ENCODE measurements around the gene TEAD1. TPM values are rescaled to one million over a fixed set of nuclear protein-coding genes. Genes with fewer than 3 reads are reported as not detected.

Gene TEAD1
- total RNA-seq, 4 donors from 2014 or later = 46.4 to 214 (median 61.2) TPM

DNA sequence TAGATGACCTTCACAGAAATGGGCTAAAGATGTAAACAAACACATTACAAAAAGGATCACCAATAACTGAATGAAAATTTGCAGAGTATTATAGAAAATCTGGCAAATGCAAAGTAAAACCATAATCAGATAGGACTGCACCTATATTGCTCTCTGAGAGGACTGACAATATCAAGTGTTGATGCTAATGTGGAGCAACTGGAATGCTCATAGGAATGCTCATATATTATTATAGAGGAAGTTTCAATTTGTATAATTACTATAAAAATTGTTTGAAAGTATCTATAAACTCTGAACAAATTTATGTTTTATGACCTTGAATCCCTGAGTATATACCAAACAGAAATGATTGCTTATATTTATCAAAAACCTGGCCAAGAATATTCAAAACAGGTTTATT lies 18.4 kb upstream of the TEAD1 start:
- no peak overlapping the region for H3K27ac ChIP-seq
- no peaks in the 10 kb centered on the region for H3K27me3 ChIP-seq
- no peak for TF ChIP-seq POLR2AphosphoS5 (IDR thresholded peaks at IDR 0.05)
- no peak for TF ChIP-seq EP300 (IDR thresholded peaks at IDR 0.05; ENCODE audit: low read depth)
- TF ChIP-seq, protein P1, sequence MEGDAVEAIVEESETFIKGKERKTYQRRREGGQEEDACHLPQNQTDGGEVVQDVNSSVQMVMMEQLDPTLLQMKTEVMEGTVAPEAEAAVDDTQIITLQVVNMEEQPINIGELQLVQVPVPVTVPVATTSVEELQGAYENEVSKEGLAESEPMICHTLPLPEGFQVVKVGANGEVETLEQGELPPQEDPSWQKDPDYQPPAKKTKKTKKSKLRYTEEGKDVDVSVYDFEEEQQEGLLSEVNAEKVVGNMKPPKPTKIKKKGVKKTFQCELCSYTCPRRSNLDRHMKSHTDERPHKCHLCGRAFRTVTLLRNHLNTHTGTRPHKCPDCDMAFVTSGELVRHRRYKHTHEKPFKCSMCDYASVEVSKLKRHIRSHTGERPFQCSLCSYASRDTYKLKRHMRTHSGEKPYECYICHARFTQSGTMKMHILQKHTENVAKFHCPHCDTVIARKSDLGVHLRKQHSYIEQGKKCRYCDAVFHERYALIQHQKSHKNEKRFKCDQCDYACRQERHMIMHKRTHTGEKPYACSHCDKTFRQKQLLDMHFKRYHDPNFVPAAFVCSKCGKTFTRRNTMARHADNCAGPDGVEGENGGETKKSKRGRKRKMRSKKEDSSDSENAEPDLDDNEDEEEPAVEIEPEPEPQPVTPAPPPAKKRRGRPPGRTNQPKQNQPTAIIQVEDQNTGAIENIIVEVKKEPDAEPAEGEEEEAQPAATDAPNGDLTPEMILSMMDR (IDR thresholded peaks at IDR 0.05) = no peak
- TF ChIP-seq POLR2A (IDR thresholded peaks at IDR 0.05) = no peak
- no peak overlapping the region for H3K4me3 ChIP-seq
- intact Hi-C loops (cut with DNase I; ENCODE audit: low total_unique reads) = no loop called here
- H3K4me1 ChIP-seq = no peaks in the 10 kb centered on the region
- no peak for DNase-seq
- no peaks in the 10 kb centered on the region for H3K36me3 ChIP-seq
- in situ Hi-C loops (cut with MboI; ENCODE audit: low pct_ligation_motif_present in 1 of 4, low pct_unique_long_range_greater_than_20kb in 1 of 4, low sequenced_read_pairs in 3 of 4) = loop anchor here in 1 of 4 donors (25.0 kb wide), 1 partner anchor 231 kb away; no protein-coding TSS in a partner anchor
- peaks cover 4 to 5% of the 10 kb centered on the region in 2 donors for H3K9me3 ChIP-seq

DNA sequence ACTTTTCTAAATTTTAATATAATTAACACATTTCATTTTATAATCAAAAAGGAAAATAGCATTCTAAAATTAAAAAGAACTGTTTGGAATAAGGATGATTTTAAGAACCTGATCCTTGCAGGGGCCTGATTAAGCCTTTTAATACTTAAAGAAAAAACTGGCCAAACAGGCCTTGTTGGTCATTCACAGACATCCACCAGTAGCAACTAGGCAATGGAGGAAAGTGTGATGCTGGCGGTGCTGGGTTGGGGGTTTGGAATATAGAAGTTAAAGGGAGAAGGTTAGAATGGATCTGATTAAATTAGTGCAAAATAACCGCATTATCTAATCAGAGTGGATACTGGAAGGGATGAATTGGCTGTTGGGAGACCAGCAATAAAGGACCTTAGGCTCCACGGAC lies 16.9 kb upstream of the TEAD1 start:
- in situ Hi-C loops (cut with MboI; ENCODE audit: low pct_ligation_motif_present in 1 of 4, low pct_unique_long_range_greater_than_20kb in 1 of 4, low sequenced_read_pairs in 3 of 4) = loop anchor here in 1 of 4 donors (25.0 kb wide), 1 partner anchor 230 kb away; no protein-coding TSS in a partner anchor
- intact Hi-C loops (cut with DNase I; ENCODE audit: low total_unique reads) = no loop called here
- TF ChIP-seq POLR2A (IDR thresholded peaks at IDR 0.05) = no peak
- TF ChIP-seq, protein P1 (IDR thresholded peaks at IDR 0.05) = no peak
- no peak for TF ChIP-seq EP300 (IDR thresholded peaks at IDR 0.05; ENCODE audit: low read depth)
- no peak for TF ChIP-seq POLR2AphosphoS5 (IDR thresholded peaks at IDR 0.05)
- Histone ChIP-seq H3K27me3 (no peaks in the 10 kb centered on the region), H3K4me1 (no peaks in the 10 kb centered on the region), H3K36me3 (no peaks in the 10 kb centered on the region), H3K27ac (no peak overlapping the region), H3K4me3 (no peak overlapping the region), H3K9me3 (peaks cover 4 to 5% of the 10 kb centered on the region in 2 donors)
- no peak for DNase-seq
- 87 to 94% methylated on average over 3 of the region's 3 CpGs for WGBS, 2 donors (ENCODE audit: low coverage in 1 of 2)

DNA sequence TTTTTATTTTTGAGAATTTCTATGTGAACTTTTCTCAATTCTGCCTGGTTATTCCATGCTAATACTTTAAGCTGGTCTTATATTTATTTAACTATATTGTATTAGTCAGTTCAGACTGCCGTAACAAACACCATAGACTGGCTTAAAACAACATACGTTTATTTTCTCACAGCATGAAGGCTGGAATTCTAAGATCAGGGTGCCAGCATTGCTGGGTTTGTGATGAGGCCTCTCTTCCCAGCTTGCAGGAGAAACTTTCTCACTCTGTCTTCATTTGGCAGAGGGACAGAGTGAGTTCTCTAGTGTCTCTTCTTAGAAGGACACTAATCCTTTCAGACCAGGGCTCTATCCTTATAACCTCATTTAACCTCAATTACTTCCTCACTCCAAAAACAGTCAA lies 16.2 kb upstream of the TEAD1 start:
- Histone ChIP-seq H3K4me1 (no peaks in the 10 kb centered on the region), H3K27ac (no peak overlapping the region), H3K4me3 (no peak overlapping the region), H3K9me3 (peaks cover 4 to 5% of the 10 kb centered on the region in 2 donors), H3K36me3 (no peaks in the 10 kb centered on the region), H3K27me3 (no peaks in the 10 kb centered on the region)
- in situ Hi-C loops (cut with MboI; ENCODE audit: low pct_ligation_motif_present in 1 of 4, low pct_unique_long_range_greater_than_20kb in 1 of 4, low sequenced_read_pairs in 3 of 4) (loop anchor here in 1 of 4 donors (25.0 kb wide), 1 partner anchor 229 kb away; no protein-coding TSS in a partner anchor), intact Hi-C loops (cut with DNase I; ENCODE audit: low total_unique reads) (no loop called here)
- TF ChIP-seq, protein P1 (IDR thresholded peaks at IDR 0.05) = no peak
- no peak for TF ChIP-seq POLR2A (IDR thresholded peaks at IDR 0.05)
- TF ChIP-seq EP300 (IDR thresholded peaks at IDR 0.05; ENCODE audit: low read depth) = no peak
- TF ChIP-seq POLR2AphosphoS5 (IDR thresholded peaks at IDR 0.05) = no peak
- no peak for DNase-seq
- 88 to 95% methylated on average over 2 of the region's 2 CpGs for WGBS, 2 donors (ENCODE audit: low coverage in 1 of 2)

DNA sequence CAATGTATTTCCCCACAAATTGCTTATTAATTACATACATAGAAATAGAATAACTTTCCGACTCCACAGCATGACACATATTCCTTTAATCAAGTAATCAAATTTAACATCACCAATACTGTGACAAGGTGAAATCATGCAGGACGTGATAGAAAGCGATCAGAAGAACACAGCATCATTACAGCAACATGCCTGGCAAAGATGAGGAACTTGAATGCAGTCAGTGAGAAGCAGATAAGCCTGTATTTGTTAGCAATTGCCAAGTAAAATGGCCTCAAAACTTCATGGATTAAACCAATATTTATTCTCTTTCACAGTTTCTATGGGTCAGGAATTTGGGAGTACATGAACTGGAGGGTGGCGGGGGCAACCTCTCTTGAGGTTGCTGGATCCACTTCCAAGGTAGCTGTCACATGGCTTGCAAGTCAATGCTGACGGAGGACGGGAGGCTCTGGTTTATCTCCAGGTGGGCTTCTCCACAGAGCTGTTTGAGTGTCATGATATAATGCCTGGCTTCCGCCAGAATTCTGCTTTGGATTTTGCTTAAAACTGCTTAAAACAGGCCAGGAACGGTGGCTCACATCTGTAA lies 12.0 kb upstream of the TEAD1 start:
- TF ChIP-seq, protein P1 (IDR thresholded peaks at IDR 0.05) = no peak
- no peak for TF ChIP-seq POLR2A (IDR thresholded peaks at IDR 0.05)
- no peak for TF ChIP-seq EP300 (IDR thresholded peaks at IDR 0.05; ENCODE audit: low read depth)
- TF ChIP-seq POLR2AphosphoS5 (IDR thresholded peaks at IDR 0.05) = no peak
- in situ Hi-C loops (cut with MboI; ENCODE audit: low pct_ligation_motif_present in 1 of 4, low pct_unique_long_range_greater_than_20kb in 1 of 4, low sequenced_read_pairs in 3 of 4) = loop anchor here in 1 of 4 donors (25.0 kb wide), 1 partner anchor 225 kb away; no protein-coding TSS in a partner anchor

More for the DNA sequence above, 12.0 kb upstream of the TEAD1 start:
- Histone ChIP-seq H3K27ac (no peak overlapping the region), H3K36me3 (no peaks in the 10 kb centered on the region), H3K4me3 (no peak overlapping the region), H3K4me1 (no peaks in the 10 kb centered on the region), H3K27me3 (no peaks in the 10 kb centered on the region), H3K9me3 (no peaks in the 10 kb centered on the region)
- 79 to 83% methylated on average over 3 to 8 of the region's 8 CpGs for WGBS, 2 donors (ENCODE audit: low coverage in 1 of 2)
- DNase-seq = no peak
- intact Hi-C loops (cut with DNase I; ENCODE audit: low total_unique reads) = no loop called here
